H54 (cell line): Measurements from ENCODE around the gene CRISP3.
A peak's percentile ranks its signal among the peaks of the same experiment; 100 is the strongest.

Experiments
- DNase-seq: peaks from one replicate; pipeline ENCODE4 v3.0.0; 2011; ENCODE audit warnings: low spot score, mixed read lengths; ENCODE audit not compliant: insufficient read length
- FAIRE-seq: peaks from 3 replicates; lab custom pipeline; 2011; peaks lifted over from hg19 to GRCh38; lab: Jason Lieb, UNC
- POLR2A ChIP-seq: IDR thresholded peaks from 2 replicates; pipeline ENCODE4 v1.6.1; 2011; ENCODE audit warnings: low read depth, mild to moderate bottlenecking, low read length

The CRISP3 gene, protein sequence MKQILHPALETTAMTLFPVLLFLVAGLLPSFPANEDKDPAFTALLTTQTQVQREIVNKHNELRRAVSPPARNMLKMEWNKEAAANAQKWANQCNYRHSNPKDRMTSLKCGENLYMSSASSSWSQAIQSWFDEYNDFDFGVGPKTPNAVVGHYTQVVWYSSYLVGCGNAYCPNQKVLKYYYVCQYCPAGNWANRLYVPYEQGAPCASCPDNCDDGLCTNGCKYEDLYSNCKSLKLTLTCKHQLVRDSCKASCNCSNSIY

GRCh38 chr6:49744259-49744658, at the start of gene CRISP3:
CRISP3 (minus strand) TSS chr6:49744388; CDS start chr6:49744367, 21 bp downstream.
- FAIRE-seq (no peak), DNase-seq (no peak)
- no peak for TF ChIP-seq POLR2A

DNA sequence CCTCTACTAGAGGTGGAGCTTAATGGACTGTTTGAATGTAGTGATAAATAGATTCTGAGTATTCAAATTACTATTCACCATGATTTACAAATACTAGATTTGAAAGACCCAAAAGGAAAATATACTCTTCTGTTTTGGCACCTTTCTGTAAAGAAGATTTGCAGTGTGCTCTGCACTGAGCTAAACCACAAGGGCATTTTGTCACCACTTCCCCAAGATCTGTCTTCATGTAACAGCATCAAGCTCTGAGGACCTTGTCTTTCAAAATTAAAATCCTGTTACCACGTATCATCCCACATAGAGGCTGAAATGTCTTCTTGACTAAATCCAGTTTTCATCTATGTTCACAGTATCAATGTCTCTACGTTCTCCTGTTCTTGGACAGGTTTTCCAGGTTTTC, 46.2 kb upstream of the CRISP3 start:
- FAIRE-seq, result no peak
- no peak for TF ChIP-seq POLR2A
- DNase-seq, result no peak

DNA sequence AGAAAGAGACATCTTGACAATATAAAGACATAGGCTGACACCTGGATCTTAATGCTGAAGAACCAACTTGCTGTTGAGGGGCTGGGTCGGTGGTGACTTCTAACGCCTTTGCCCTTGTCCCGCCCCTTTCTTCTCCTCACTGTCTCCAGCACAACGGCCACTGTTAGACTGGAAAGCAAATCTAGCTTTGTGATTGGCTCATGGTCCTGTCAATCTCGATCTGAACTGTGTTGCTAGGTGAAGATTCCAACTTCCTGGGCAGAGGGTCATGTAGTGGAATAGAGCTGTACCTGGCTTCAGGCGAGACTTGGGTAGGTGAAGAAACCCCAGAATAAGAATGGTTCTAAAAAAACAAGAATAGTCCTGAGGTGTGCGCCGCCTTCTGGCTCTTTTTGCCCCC, 43.0 kb upstream of the CRISP3 start, which contains the start of gene PGK2:
PGK2 (minus strand) TSS at position 110 of the 400 bp plus-strand sequence; CDS start at position 12, 98 bp downstream.
- TF ChIP-seq POLR2A, result no peak
- peak; percentile 95 for FAIRE-seq
- peak; percentile 53 for DNase-seq

DNA sequence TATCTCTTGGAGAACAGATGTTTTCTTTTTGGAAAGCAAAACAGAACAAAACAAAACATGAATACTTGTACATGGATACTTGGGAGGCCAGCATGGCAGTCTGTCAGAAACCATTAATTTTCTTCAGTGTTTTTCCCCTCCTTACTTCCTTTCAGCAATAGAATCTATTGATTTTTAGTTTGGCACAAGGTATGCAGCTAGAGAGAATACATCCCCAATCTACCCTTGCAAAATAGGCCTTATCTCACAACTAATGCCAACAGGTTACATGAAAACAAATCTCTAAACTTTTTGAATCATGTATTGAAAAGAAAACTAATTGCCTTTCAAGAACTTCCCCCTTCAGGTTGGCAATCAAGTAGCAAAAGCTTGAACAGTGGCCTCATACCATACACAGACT, 40.1 kb upstream of the CRISP3 start:
- DNase-seq (no peak), FAIRE-seq (no peak)
- no peak for TF ChIP-seq POLR2A

GRCh38 chr6:49782725-49783124, 38.5 kb upstream of the CRISP3 start:
- DNase-seq, result no peak
- TF ChIP-seq POLR2A, result no peak
- no peak for FAIRE-seq

DNA sequence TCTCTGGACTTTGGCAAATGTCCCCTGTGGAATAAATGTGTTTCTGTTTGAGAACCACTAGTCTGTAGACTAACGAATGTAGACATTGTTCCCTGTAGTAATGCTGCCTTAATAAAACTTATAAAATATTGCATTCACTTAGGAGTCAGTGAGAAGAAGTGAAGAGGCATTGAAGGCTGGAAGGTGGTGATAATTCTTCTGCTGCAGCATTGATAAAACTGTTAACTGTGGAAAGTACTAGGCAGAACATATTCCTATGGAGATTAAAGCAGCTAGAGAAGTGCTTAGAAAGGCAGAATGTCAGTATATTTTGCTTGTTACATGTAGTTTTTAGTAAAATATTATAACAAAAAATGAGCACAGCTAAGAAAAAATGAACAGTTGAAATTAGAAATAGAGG, 38.1 kb upstream of the CRISP3 start:
- no peak for DNase-seq
- no peak for TF ChIP-seq POLR2A
- FAIRE-seq, result no peak

- FAIRE-seq, result no peak
- no peak for DNase-seq
- no peak for TF ChIP-seq POLR2A
Measured at GRCh38 chr6:49776444-49776843, 32.3 kb upstream of the CRISP3 start.

DNA sequence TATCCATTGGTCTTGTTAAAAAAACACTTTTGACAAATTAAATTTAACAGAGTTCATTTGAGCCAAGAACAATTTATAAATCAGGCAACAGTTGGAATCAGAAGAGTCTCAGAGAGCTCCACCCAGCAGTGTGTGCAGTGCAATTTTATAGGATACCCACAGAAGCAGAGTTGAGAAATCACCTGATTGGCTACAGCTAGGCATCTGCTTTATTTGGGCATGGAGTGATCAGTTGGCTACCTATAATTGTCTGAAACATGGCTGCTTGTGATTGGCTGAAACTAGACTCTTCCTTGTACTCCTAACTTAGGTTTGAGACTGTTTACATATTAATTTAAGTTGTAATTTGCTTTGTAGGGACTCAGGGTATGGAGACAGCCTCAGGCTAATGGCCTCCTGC, 30.9 kb upstream of the CRISP3 start:
- no peak for DNase-seq
- no peak for FAIRE-seq
- TF ChIP-seq POLR2A, result no peak

DNA sequence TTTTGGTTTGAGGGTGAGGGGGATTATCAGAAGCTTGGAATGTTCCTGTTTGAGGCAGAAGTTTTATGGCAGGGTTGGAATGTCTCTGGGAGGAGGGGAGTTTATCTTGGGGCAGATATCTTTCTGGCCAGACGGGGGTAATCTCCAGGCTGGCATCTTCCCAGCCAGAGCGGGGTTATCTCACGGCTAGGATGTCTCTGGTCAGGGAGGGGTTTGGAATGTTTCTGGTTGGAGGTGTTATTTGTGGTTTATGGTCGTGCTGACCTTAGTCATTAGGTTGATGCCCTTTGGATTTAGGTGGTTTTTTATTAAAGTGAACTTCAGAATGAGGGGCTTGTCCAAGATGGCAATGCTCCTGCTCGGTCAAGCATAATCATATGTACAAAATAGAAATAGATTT, 28.1 kb upstream of the CRISP3 start:
- FAIRE-seq (no peak), DNase-seq (no peak)
- TF ChIP-seq POLR2A, result no peak

DNA sequence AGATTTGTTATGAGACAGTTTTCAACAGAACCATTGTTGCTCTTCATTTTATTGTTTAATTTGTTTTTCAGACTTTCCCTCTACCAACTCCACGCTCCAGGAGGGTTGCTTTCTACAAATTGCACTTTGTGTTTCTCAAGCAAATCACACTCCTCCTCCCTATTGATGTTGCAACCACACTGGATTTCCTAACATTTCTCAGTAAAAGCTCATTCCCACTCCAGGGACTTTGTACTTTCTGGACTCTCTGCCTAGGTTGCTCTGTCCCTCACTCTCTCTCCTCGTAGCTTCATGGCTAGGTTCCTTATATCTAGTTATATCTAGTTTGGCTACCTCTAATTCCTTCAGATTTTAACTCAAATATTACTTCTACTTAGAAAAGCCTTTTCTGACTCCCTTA, 22.6 kb upstream of the CRISP3 start:
- TF ChIP-seq POLR2A, result no peak
- FAIRE-seq (no peak), DNase-seq (no peak)

- TF ChIP-seq POLR2A, result no peak
- DNase-seq (no peak), FAIRE-seq (no peak)
Measured at GRCh38 chr6:49764571-49765236, 20.5 kb upstream of the CRISP3 start.

DNA sequence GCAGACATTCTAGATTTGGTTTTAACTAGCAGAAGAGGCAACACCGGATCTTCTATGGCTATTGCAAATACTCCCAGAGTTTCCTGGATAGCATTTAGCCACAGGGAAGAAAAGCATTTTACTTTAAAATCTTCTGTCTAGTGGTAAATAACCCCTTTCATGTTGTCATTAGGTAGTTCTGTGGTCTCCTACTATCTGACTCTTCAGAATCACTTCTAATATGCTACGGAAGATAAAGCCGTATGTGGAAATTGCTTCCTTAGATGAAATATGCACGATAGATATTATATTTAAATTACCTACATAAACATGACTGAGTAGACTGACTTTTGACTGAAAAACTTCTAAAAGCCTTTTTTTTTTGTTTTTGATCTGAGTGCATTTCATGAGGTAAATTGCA, 759 bp downstream of the CRISP3 start:
- TF ChIP-seq POLR2A, result no peak
- DNase-seq (no peak), FAIRE-seq (no peak)

GRCh38 chr6:49739423-49739822, 4.8 kb downstream of the CRISP3 start:
- no peak for TF ChIP-seq POLR2A
- no peak for FAIRE-seq
- no peak for DNase-seq

DNA sequence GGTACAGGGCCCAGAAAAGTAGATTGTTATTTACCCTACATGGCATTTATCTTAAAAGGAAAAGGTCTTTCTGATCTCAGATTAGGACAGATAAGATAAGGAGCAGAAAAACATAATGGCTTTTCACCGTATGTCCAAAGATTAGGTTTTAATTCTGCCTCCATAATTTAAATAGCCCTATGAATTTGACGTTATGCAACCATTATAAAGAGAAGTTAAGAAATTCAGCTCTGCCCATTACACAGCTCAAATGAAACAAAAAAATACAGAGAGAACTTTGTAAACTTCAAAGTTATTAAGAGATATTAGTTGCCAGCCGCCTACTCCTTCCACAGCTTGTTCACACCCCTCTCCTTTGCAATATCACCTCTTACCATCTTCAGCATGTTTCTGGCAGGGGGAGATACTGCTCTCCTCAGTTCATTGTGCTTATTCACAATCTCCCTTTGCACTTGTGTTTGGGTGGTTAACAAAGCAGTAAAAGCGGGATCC, 8.1 kb downstream of the CRISP3 start:
- TF ChIP-seq POLR2A, result no peak
- FAIRE-seq, result no peak
- DNase-seq, result no peak

DNA sequence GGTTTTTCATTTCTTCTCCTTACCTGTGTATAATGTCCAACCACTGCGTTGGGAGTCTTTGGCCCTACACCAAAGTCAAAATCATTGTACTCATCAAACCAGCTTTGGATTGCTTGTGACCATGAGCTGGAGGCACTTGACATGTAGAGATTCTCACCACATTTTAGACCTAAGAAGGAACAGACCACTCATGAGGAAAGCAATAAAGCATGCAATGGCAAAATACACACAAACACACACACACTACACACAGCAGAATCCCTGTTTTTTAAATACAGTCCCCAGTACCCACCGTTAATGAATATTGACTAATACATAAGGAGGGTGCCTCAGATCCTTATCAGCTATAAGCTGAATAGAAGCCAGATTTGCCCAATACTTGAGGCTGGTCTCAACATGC, 10.5 kb downstream of the CRISP3 start:
- TF ChIP-seq POLR2A, result no peak
- no peak for DNase-seq
- no peak for FAIRE-seq
